ENCODE data around the gene CHRNA9.

CHRNA9 gene

DNA sequence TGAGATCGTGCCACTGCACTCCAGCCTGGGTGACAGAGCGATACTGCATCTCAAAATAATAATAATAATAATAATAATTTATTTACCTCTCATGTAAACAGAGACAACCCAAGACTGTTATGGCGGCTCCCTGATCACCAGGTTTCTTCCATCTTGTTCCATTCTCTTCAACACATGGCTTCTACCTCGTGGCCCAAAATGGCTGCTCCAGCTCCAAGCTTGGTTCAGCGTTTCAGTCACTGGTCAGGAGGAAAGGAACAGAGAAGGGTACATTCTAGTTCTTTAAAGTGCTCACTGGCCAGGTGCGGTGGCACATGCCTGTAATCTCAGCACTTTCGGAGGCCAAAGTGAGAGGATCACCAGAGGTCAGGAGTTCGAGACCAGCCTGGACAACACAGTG lies 24.9 kb upstream of the CHRNA9 start:
- H3K4me3 ChIP-seq (ENCODE audit: low read length): no peak overlapping the region
- DNase-seq (ENCODE audit: low read depth): no peak
- TF ChIP-seq, protein P1, sequence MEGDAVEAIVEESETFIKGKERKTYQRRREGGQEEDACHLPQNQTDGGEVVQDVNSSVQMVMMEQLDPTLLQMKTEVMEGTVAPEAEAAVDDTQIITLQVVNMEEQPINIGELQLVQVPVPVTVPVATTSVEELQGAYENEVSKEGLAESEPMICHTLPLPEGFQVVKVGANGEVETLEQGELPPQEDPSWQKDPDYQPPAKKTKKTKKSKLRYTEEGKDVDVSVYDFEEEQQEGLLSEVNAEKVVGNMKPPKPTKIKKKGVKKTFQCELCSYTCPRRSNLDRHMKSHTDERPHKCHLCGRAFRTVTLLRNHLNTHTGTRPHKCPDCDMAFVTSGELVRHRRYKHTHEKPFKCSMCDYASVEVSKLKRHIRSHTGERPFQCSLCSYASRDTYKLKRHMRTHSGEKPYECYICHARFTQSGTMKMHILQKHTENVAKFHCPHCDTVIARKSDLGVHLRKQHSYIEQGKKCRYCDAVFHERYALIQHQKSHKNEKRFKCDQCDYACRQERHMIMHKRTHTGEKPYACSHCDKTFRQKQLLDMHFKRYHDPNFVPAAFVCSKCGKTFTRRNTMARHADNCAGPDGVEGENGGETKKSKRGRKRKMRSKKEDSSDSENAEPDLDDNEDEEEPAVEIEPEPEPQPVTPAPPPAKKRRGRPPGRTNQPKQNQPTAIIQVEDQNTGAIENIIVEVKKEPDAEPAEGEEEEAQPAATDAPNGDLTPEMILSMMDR (conservative IDR thresholded peaks at IDR 0.05; ENCODE audit: low read length): no peak

DNA sequence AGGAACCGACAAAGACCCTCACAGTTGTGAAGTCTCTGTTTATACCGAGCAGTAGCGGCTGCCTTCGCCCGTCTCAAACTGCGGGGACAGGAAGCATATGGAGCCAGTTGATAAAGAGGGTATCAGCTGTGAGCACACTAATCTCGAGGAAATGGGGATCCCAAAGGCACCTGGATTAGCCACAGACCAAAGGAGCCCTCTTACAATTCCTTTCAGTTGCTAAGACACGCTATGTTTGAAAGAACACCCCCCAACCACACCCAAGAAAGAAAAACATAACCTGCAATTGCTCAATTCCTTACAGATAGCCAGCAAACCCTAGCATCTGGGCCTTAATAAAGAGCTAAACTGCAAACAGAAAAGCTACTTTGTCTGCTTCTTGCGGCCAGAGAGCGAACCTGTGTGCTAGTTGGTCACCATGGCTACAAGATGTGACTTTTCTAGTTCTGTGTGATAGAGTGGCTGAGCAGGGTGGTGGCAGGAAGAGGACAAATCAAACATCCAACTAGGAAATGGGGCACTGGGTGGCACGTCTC lies 23.3 kb upstream of the CHRNA9 start:
- TF ChIP-seq, protein P1 (conservative IDR thresholded peaks at IDR 0.05; ENCODE audit: low read length): no peak
- H3K4me3 ChIP-seq (ENCODE audit: low read length): no peak overlapping the region
- no peak for DNase-seq (ENCODE audit: low read depth)

DNA sequence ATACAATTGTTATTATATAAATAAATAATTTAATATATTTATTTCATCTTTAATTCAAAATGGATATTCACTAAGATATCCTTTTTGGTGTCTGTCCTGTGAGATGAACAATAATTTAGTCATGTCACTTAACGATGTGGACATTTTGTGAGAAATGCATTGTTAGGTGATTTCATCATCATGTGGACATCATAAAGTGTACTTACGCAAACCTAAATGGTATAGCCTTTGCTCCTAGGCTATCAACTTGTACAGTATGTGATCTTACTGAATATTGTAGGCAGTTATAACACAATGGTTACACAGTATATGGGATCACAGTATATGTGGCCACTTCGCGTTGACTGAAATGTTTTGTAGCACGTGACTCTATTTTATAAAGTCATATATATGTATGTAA lies 20.2 kb upstream of the CHRNA9 start:
- TF ChIP-seq, protein P1 (conservative IDR thresholded peaks at IDR 0.05; ENCODE audit: low read length): no peak
- no peak overlapping the region for H3K4me3 ChIP-seq (ENCODE audit: low read length)
- no peak for DNase-seq (ENCODE audit: low read depth)

DNA sequence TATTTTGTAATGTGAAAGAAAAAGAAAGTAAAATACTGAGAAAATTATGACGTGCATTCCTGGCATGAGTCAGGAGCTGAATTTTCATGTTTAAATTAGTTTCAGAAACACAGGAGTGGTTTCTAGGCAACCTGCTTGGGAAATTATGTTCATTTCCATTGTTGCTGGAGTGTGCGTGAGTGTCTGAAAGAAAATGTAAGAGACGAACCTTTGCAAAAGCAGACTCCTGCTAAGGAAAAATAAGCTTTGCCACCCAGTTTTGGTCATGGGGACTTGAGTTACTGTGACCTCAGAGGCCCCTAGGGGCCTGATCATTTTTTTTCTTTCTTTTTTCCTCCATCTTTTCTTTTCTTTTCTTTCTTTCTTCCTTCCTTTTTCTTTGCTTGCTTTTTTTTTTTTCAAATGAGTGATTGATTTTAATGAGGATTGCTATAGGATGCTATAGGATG lies 18.8 kb upstream of the CHRNA9 start:
- H3K4me3 ChIP-seq (ENCODE audit: low read length): peak overlapping the region; percentile 60
- TF ChIP-seq, protein P1 (conservative IDR thresholded peaks at IDR 0.05; ENCODE audit: low read length): no peak
- DNase-seq (ENCODE audit: low read depth): peak; percentile 95

DNA sequence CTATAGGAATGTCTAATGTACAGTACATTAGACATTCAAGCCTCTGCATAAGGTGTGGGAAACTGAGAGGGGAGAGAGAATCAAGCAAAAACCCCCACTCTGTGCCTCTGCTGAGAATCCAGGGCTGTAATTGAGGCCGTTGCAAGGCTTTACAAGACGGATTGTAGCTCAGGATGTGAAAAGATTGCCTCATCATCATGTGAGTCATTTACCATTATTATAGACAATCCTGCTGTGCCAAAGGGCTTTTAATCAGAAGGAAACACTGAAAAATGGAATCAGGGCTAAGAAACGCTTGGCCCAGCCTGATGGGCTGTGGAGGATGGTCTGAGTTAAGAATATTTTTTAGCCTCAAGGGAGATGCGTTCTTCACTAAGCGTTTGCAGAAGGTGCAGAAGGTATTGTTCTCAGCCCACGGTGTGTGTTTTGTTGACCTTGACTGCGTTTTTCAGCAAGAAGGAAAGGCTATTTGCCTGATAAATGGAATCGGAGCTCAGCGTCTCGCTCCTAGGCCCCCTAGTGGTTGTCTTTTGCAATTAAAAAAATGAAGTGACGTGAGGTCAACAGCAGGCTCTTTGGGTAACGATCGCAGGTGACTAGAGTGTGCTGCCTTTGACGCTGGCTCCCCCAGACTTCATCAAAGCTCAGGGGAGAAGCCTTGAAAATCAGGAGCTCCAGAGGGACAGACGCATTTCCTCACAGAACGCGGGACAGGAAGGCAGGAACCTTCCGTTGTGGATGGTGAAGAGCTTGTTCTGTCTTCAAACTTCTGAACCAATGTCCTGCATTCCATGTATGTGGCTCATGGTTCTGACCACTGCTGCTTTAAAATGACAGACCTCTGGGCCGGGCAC lies 18.1 kb upstream of the CHRNA9 start:
- DNase-seq (ENCODE audit: low read depth): peak; percentile 94
- peak overlapping the region; percentile 60 for H3K4me3 ChIP-seq (ENCODE audit: low read length)
- TF ChIP-seq, protein P1 (conservative IDR thresholded peaks at IDR 0.05; ENCODE audit: low read length): peak; percentile 79

DNA sequence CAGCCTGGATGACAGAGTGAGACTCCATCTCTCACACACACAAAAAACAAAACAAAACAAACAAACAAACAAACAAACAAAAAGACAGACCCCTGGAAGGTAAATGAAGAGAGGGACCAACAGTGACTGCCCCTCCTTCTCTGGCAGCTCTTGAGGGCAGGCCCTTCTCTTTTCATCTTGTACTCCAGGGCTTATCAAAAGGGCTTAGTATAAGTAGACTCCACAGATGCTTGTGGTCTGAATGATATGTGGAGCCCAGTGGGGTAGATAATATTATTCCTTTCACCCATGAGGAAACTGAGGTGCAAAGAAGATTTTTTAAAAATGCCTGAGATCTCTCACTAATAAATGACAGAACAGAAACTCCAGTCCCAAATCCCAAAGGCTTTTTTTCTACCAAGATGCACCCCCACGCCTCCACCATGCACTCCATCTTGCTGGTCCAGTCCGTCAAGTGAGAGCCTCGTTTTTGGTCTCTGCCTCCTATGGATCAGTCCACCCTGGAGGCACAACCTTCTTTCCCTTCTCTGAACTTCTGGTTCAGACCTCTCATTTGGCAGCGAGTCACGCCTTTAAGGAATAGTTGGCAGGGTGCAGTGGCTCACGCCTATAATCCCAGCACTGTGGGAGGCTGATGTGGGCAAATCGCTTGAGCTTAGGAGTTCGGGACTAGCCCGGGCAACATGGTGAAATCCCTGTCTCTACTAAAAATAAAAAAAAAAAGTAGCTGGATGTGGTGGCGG lies 17.0 kb upstream of the CHRNA9 start:
- TF ChIP-seq, protein P1 (conservative IDR thresholded peaks at IDR 0.05; ENCODE audit: low read length): no peak
- no peak for DNase-seq (ENCODE audit: low read depth)
- H3K4me3 ChIP-seq (ENCODE audit: low read length): no peak overlapping the region
